WTC11 (cell line): Measurements from ENCODE around the gene AUP1. TPM values are rescaled to one million over a fixed set of nuclear protein-coding genes. Genes with fewer than 3 reads are reported as not detected.

ENCODE experiments used
- ATF1 ChIP-seq: sonication (generic); formaldehyde crosslinking; IDR thresholded peaks from 2 replicates; pipeline ENCODE4 v1.8.1; 2023; ENCODE audit warnings: mild to moderate bottlenecking, moderate library complexity, missing genetic modification reagents
- CREM ChIP-seq: sonication (generic); formaldehyde crosslinking; IDR thresholded peaks from 2 replicates; pipeline ENCODE4 v1.8.1; 2022; ENCODE audit warnings: mild to moderate bottlenecking, missing genetic modification reagents, moderate library complexity
- ESRRA ChIP-seq: sonication (generic); formaldehyde crosslinking; IDR thresholded peaks from 2 replicates; pipeline ENCODE4 v1.8.1; 2022; ENCODE audit warnings: mild to moderate bottlenecking, missing genetic modification reagents, borderline replicate concordance
- ETV6 ChIP-seq: sonication (generic); formaldehyde crosslinking; IDR thresholded peaks from 2 replicates; pipeline ENCODE4 v1.8.1; 2022; ENCODE audit warnings: mild to moderate bottlenecking, missing genetic modification reagents
- FOXK1 ChIP-seq: sonication (generic); formaldehyde crosslinking; IDR thresholded peaks from 2 replicates; pipeline ENCODE4 v1.8.0; 2022; ENCODE audit warnings: mild to moderate bottlenecking, moderate library complexity, missing genetic modification reagents
- MXD4 ChIP-seq: fragments of 250-450 bp; sonication (Bioruptor Pico); IDR thresholded peaks from 2 replicates; pipeline ENCODE4 v1.8.0; 2021; ENCODE audit warnings: mild to moderate bottlenecking, moderate library complexity, borderline replicate concordance
- NFATC4 ChIP-seq: fragments of 250-450 bp; sonication (Bioruptor Pico); IDR thresholded peaks from 2 replicates; pipeline ENCODE4 v1.9.0; 2021; ENCODE audit warnings: mild to moderate bottlenecking
- OVOL2 ChIP-seq: fragments of 250-450 bp; sonication (Bioruptor Pico); IDR thresholded peaks from 2 replicates; pipeline ENCODE4 v1.9.0; 2021; ENCODE audit warnings: mild to moderate bottlenecking, borderline replicate concordance
- SP1 ChIP-seq: sonication (generic); formaldehyde crosslinking; conservative IDR thresholded peaks from 2 replicates; pipeline ENCODE4 v1.8.1; 2022; ENCODE audit warnings: missing genetic modification reagents
- TEAD1 ChIP-seq: sonication (generic); formaldehyde crosslinking; IDR thresholded peaks from 2 replicates; pipeline ENCODE4 v1.8.0; 2022; ENCODE audit warnings: mild to moderate bottlenecking, missing genetic modification reagents
- ZNF138 ChIP-seq: sonication (generic); formaldehyde crosslinking; conservative IDR thresholded peaks from 2 replicates; pipeline ENCODE4 v1.8.1; 2022; ENCODE audit warnings: mild to moderate bottlenecking, moderate library complexity, missing genetic modification reagents
- ZNF263 ChIP-seq: sonication (generic); formaldehyde crosslinking; IDR thresholded peaks from 2 replicates; pipeline ENCODE4 v1.8.1; 2022; ENCODE audit warnings: low read depth, mild to moderate bottlenecking, moderate library complexity, missing genetic modification reagents
- ZNF317 ChIP-seq: sonication (generic); formaldehyde crosslinking; IDR thresholded peaks from 2 replicates; pipeline ENCODE4 v1.8.1; 2023; ENCODE audit warnings: low read depth, mild to moderate bottlenecking, moderate library complexity, missing genetic modification reagents, borderline replicate concordance
- ZNF416 ChIP-seq: fragments of 250-450 bp; sonication (Bioruptor Pico); IDR thresholded peaks from 2 replicates; pipeline ENCODE4 v1.9.0; 2021; ENCODE audit warnings: mild to moderate bottlenecking, inconsistent platforms
- total RNA-seq: library from RNA; stranded (reverse); gene quantifications from 3 replicates; pipeline ENCODE4 v1.2.3, GENCODE V29; 2021
- TF ChIP-seq, protein P1 (sequence below): sonication (generic); formaldehyde crosslinking; IDR thresholded peaks from 2 replicates; pipeline ENCODE4 v1.8.1; 2022; ENCODE audit warnings: mild to moderate bottlenecking, moderate library complexity, missing genetic modification reagents
- TF ChIP-seq, protein P2 (sequence below): sonication (generic); formaldehyde crosslinking; IDR thresholded peaks from 2 replicates; pipeline ENCODE4 v1.8.1; 2023; ENCODE audit warnings: mild to moderate bottlenecking, missing genetic modification reagents, moderate library complexity
- TF ChIP-seq, protein P3 (sequence below): sonication (generic); formaldehyde crosslinking; IDR thresholded peaks from 2 replicates; pipeline ENCODE4 v1.8.0; 2022; ENCODE audit warnings: mild to moderate bottlenecking, missing genetic modification reagents
- TF ChIP-seq, protein P4 (sequence below): sonication (generic); formaldehyde crosslinking; IDR thresholded peaks from 2 replicates; pipeline ENCODE4 v1.8.0; 2023; ENCODE audit warnings: missing genetic modification reagents, mild to moderate bottlenecking, borderline replicate concordance
- TF ChIP-seq, protein P5 (sequence below): sonication (generic); formaldehyde crosslinking; IDR thresholded peaks from 2 replicates; pipeline ENCODE4 v1.8.0; 2022; ENCODE audit warnings: missing genetic modification reagents
- TF ChIP-seq, protein P6 (sequence below): sonication (generic); formaldehyde crosslinking; IDR thresholded peaks from 2 replicates; pipeline ENCODE4 v1.8.0; 2023; ENCODE audit warnings: mild to moderate bottlenecking, missing genetic modification reagents
- TF ChIP-seq, protein P7 (sequence below): sonication (generic); formaldehyde crosslinking; IDR thresholded peaks from 2 replicates; pipeline ENCODE4 v1.8.0; 2022; ENCODE audit warnings: mild to moderate bottlenecking, missing genetic modification reagents

The AUP1 gene
- total RNA-seq, 1 experiment from 2014 or later = 84.9 TPM

DNA sequence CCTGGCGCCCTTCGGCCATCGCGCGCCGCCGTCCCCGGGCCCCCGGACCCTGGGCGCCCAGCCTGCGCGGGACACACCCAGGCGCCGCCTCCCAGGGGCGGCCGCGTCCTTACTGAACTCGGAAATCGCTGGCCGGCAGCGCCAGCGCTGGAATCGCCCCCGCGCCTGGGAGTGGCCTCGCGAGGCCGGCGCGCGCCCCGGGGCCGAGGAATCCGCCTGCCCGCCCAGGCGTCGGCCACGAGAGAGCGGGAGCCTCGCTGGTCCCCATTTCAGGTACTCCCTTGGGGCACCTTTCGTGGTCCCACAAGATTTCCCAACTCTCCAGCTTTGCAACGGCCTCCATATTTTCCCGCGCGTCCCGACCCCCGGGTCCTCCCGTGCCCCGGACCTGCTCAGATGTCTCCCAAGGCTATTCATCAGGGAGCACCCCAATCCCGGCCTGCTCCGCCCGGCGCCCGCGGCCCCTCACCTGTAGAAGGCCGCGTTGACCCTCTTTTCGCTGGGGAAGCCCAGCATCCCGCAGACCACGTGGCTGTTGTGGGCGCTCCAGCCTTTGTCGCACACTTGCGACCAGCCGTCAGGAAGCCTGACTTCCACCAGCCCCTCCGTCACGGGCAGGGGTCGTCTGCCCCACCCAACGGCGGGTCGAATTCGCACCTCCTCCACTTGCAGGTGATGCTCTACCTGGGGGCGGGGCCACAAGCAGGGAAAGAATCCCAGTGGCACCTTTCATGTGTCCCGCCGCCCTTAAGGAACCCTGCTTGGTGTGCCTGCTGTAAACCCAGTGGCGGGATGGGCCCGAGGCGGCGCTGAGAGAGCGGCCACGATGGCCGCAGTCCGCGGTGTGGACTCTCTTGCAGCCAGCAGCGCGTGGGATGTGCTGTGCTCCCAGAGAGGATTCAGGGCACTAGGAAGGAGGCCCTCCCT, 19.7 kb upstream of the AUP1 start (continued):
- TF ChIP-seq, protein P1, sequence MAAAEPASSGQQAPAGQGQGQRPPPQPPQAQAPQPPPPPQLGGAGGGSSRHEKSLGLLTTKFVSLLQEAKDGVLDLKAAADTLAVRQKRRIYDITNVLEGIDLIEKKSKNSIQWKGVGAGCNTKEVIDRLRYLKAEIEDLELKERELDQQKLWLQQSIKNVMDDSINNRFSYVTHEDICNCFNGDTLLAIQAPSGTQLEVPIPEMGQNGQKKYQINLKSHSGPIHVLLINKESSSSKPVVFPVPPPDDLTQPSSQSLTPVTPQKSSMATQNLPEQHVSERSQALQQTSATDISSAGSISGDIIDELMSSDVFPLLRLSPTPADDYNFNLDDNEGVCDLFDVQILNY = peak; percentile 78; the same call in 1 of the 2 replicates
- TF ChIP-seq, protein P2, sequence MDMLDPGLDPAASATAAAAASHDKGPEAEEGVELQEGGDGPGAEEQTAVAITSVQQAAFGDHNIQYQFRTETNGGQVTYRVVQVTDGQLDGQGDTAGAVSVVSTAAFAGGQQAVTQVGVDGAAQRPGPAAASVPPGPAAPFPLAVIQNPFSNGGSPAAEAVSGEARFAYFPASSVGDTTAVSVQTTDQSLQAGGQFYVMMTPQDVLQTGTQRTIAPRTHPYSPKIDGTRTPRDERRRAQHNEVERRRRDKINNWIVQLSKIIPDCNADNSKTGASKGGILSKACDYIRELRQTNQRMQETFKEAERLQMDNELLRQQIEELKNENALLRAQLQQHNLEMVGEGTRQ (CRISPR knock-in tag) = peak; percentile 76
- TF ChIP-seq ZNF317 (no peak), FOXK1 (CRISPR knock-in tag) (peak; percentile 74; the same call in 1 of the 2 replicates), ZNF263 (peak; percentile 94; the same call in 1 of the 2 replicates), OVOL2 (CRISPR knock-in tag) (no peak), ZNF138 (CRISPR knock-in tag) (no peak), SP1 (CRISPR knock-in tag) (peak; percentile 49), ETV6 (CRISPR knock-in tag) (peak; percentile 79), ATF1 (CRISPR knock-in tag) (no peak), ZNF416 (CRISPR knock-in tag) (0 out of 2 replicates have a peak, but pooled peaks have one; percentile 17), MXD4 (CRISPR knock-in tag) (no peak), ESRRA (CRISPR knock-in tag) (0 out of 2 replicates have a peak, but pooled peaks have one; percentile 16), NFATC4 (no peak), TEAD1 (peak; percentile 85), CREM (CRISPR knock-in tag) (peak; percentile 16; the same call in 1 of the 2 replicates)
- TF ChIP-seq, protein P3, sequence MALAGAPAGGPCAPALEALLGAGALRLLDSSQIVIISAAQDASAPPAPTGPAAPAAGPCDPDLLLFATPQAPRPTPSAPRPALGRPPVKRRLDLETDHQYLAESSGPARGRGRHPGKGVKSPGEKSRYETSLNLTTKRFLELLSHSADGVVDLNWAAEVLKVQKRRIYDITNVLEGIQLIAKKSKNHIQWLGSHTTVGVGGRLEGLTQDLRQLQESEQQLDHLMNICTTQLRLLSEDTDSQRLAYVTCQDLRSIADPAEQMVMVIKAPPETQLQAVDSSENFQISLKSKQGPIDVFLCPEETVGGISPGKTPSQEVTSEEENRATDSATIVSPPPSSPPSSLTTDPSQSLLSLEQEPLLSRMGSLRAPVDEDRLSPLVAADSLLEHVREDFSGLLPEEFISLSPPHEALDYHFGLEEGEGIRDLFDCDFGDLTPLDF (CRISPR knock-in tag) = 0 out of 2 replicates have a peak, but pooled peaks have one; percentile 5
- TF ChIP-seq, protein P4, sequence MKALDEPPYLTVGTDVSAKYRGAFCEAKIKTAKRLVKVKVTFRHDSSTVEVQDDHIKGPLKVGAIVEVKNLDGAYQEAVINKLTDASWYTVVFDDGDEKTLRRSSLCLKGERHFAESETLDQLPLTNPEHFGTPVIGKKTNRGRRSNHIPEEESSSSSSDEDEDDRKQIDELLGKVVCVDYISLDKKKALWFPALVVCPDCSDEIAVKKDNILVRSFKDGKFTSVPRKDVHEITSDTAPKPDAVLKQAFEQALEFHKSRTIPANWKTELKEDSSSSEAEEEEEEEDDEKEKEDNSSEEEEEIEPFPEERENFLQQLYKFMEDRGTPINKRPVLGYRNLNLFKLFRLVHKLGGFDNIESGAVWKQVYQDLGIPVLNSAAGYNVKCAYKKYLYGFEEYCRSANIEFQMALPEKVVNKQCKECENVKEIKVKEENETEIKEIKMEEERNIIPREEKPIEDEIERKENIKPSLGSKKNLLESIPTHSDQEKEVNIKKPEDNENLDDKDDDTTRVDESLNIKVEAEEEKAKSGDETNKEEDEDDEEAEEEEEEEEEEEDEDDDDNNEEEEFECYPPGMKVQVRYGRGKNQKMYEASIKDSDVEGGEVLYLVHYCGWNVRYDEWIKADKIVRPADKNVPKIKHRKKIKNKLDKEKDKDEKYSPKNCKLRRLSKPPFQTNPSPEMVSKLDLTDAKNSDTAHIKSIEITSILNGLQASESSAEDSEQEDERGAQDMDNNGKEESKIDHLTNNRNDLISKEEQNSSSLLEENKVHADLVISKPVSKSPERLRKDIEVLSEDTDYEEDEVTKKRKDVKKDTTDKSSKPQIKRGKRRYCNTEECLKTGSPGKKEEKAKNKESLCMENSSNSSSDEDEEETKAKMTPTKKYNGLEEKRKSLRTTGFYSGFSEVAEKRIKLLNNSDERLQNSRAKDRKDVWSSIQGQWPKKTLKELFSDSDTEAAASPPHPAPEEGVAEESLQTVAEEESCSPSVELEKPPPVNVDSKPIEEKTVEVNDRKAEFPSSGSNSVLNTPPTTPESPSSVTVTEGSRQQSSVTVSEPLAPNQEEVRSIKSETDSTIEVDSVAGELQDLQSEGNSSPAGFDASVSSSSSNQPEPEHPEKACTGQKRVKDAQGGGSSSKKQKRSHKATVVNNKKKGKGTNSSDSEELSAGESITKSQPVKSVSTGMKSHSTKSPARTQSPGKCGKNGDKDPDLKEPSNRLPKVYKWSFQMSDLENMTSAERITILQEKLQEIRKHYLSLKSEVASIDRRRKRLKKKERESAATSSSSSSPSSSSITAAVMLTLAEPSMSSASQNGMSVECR (CRISPR knock-in tag) = peak; percentile 82; the same call in 1 of the 2 replicates
- TF ChIP-seq, protein P5, sequence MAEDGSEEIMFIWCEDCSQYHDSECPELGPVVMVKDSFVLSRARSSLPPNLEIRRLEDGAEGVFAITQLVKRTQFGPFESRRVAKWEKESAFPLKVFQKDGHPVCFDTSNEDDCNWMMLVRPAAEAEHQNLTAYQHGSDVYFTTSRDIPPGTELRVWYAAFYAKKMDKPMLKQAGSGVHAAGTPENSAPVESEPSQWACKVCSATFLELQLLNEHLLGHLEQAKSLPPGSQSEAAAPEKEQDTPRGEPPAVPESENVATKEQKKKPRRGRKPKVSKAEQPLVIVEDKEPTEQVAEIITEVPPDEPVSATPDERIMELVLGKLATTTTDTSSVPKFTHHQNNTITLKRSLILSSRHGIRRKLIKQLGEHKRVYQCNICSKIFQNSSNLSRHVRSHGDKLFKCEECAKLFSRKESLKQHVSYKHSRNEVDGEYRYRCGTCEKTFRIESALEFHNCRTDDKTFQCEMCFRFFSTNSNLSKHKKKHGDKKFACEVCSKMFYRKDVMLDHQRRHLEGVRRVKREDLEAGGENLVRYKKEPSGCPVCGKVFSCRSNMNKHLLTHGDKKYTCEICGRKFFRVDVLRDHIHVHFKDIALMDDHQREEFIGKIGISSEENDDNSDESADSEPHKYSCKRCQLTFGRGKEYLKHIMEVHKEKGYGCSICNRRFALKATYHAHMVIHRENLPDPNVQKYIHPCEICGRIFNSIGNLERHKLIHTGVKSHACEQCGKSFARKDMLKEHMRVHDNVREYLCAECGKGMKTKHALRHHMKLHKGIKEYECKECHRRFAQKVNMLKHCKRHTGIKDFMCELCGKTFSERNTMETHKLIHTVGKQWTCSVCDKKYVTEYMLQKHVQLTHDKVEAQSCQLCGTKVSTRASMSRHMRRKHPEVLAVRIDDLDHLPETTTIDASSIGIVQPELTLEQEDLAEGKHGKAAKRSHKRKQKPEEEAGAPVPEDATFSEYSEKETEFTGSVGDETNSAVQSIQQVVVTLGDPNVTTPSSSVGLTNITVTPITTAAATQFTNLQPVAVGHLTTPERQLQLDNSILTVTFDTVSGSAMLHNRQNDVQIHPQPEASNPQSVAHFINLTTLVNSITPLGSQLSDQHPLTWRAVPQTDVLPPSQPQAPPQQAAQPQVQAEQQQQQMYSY = no peak
- TF ChIP-seq, protein P6, sequence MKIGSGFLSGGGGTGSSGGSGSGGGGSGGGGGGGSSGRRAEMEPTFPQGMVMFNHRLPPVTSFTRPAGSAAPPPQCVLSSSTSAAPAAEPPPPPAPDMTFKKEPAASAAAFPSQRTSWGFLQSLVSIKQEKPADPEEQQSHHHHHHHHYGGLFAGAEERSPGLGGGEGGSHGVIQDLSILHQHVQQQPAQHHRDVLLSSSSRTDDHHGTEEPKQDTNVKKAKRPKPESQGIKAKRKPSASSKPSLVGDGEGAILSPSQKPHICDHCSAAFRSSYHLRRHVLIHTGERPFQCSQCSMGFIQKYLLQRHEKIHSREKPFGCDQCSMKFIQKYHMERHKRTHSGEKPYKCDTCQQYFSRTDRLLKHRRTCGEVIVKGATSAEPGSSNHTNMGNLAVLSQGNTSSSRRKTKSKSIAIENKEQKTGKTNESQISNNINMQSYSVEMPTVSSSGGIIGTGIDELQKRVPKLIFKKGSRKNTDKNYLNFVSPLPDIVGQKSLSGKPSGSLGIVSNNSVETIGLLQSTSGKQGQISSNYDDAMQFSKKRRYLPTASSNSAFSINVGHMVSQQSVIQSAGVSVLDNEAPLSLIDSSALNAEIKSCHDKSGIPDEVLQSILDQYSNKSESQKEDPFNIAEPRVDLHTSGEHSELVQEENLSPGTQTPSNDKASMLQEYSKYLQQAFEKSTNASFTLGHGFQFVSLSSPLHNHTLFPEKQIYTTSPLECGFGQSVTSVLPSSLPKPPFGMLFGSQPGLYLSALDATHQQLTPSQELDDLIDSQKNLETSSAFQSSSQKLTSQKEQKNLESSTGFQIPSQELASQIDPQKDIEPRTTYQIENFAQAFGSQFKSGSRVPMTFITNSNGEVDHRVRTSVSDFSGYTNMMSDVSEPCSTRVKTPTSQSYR (CRISPR knock-in tag) = peak; percentile 31; the same call in 1 of the 2 replicates
- TF ChIP-seq, protein P7, sequence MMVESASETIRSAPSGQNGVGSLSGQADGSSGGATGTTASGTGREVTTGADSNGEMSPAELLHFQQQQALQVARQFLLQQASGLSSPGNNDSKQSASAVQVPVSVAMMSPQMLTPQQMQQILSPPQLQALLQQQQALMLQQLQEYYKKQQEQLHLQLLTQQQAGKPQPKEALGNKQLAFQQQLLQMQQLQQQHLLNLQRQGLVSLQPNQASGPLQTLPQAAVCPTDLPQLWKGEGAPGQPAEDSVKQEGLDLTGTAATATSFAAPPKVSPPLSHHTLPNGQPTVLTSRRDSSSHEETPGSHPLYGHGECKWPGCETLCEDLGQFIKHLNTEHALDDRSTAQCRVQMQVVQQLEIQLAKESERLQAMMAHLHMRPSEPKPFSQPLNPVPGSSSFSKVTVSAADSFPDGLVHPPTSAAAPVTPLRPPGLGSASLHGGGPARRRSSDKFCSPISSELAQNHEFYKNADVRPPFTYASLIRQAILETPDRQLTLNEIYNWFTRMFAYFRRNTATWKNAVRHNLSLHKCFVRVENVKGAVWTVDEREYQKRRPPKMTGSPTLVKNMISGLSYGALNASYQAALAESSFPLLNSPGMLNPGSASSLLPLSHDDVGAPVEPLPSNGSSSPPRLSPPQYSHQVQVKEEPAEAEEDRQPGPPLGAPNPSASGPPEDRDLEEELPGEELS (CRISPR knock-in tag) = peak; percentile 70; the same call in 1 of the 2 replicates
